Nephron (organoid): Measurements from ENCODE around the gene HDAC2.
A peak's percentile ranks its signal among the peaks of the same experiment; 100 is the strongest.

Source experiments
- H3K27ac Mint-ChIP-seq, 3 experiments: 2 replicates each; pipeline ENCODE4 v1.8.0; 2020; ENCODE audit warnings: mixed read lengths in 3 of 3, mild to moderate bottlenecking in 2 of 3, moderate library complexity in 1 of 3
- H3K27me3 Mint-ChIP-seq: 2 replicates; pipeline ENCODE4 v1.8.0; 2021; ENCODE audit warnings: low read depth, mild to moderate bottlenecking, moderate library complexity, mixed read lengths
- H3K36me3 Mint-ChIP-seq: 2 replicates; pipeline ENCODE4 v1.8.0; 2020; ENCODE audit warnings: low read depth, mixed read lengths
- H3K4me1 Mint-ChIP-seq: 2 replicates; pipeline ENCODE4 v1.8.0; 2020; ENCODE audit warnings: mixed read lengths
- H3K4me3 Mint-ChIP-seq, 3 experiments: 2 replicates each; pipeline ENCODE4 v1.8.0; 2020; ENCODE audit warnings: mild to moderate bottlenecking in 3 of 3, mixed read lengths in 3 of 3, moderate library complexity in 2 of 3
- H3K9me3 Mint-ChIP-seq: 2 replicates; pipeline ENCODE4 v1.8.0; 2020; ENCODE audit warnings: mixed read lengths
- CTCF ChIP-seq, 3 experiments: fragments of 200-600 bp; sonication (generic); IDR thresholded peaks; one replicate each; pipeline ENCODE4 v1.5.0; 2021; ENCODE audit warnings: antibody characterized with exemption in 3 of 3; ENCODE audit not compliant: unreplicated experiment in 3 of 3

Gene HDAC2

GRCh38 chr6:113954653-113955052, 16.3 kb downstream of the HDAC2 start:
- H3K27me3 Mint-ChIP-seq: no peaks in the 10 kb centered on the region
- H3K4me1 Mint-ChIP-seq: peaks cover 12% of the 10 kb centered on the region
- peaks cover 77% of the 10 kb centered on the region for H3K36me3 Mint-ChIP-seq
- H3K9me3 Mint-ChIP-seq: no peaks in the 10 kb centered on the region
- TF ChIP-seq CTCF (IDR thresholded peaks at IDR 0.05; ENCODE audit: unreplicated experiment in 3 of 3): no peak
- H3K4me3 Mint-ChIP-seq: no peak overlapping the region
- no peak overlapping the region for H3K27ac Mint-ChIP-seq

DNA sequence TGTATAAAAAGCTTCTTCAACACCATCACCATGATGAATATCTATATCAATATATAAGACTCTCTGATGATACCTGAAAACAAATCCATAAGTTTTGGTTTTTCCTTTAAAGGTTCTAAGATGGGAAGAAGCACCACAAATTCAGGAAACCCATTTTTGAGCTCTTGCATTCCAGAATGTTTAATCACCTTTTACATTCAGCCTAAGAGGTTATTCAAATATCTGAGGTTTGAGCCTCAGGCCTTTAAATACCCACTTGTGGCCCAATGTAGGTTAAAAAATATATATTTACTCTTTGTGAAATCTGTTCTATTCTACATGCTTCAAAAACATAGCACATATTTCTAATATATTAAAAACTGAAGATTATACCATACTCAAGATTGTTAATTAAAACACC, 17.6 kb downstream of the HDAC2 start:
- peaks cover 78% of the 10 kb centered on the region for H3K36me3 Mint-ChIP-seq
- no peak overlapping the region for H3K4me3 Mint-ChIP-seq
- H3K4me1 Mint-ChIP-seq: peaks cover 3% of the 10 kb centered on the region
- no peak overlapping the region for H3K27ac Mint-ChIP-seq
- H3K27me3 Mint-ChIP-seq: no peaks in the 10 kb centered on the region
- no peaks in the 10 kb centered on the region for H3K9me3 Mint-ChIP-seq
- TF ChIP-seq CTCF (IDR thresholded peaks at IDR 0.05; ENCODE audit: unreplicated experiment in 3 of 3): no peak

DNA sequence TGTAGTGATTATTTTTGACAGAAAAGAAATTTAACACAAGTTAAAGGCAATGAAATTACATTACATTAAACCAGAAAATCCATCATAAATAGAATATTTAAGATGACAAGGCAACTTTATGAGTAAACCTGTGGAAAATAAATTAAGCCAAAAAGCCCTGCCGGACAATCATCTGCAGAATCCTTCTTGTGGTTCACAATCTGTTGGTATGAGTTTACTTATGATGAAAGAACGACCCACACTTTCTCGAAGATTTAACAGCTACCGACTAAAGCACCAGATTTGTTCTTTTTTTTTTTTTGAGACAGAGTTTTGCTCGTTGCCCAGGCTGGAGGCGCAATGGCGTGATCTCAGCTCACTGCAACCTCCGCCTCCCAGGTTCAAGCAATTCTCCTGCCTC, 21.4 kb downstream of the HDAC2 start:
- H3K4me1 Mint-ChIP-seq: no peaks in the 10 kb centered on the region
- H3K9me3 Mint-ChIP-seq: no peaks in the 10 kb centered on the region
- H3K27ac Mint-ChIP-seq: no peak overlapping the region
- H3K4me3 Mint-ChIP-seq: no peak overlapping the region
- TF ChIP-seq CTCF (IDR thresholded peaks at IDR 0.05; ENCODE audit: unreplicated experiment in 3 of 3): no peak
- peaks cover 70% of the 10 kb centered on the region for H3K36me3 Mint-ChIP-seq
- H3K27me3 Mint-ChIP-seq: no peaks in the 10 kb centered on the region

GRCh38 chr6:113944701-113945100, 26.2 kb downstream of the HDAC2 start:
- no peak for TF ChIP-seq CTCF (IDR thresholded peaks at IDR 0.05; ENCODE audit: unreplicated experiment in 3 of 3)
- H3K27me3 Mint-ChIP-seq: no peaks in the 10 kb centered on the region
- H3K4me3 Mint-ChIP-seq: no peak overlapping the region
- H3K9me3 Mint-ChIP-seq: no peaks in the 10 kb centered on the region
- no peaks in the 10 kb centered on the region for H3K4me1 Mint-ChIP-seq
- H3K27ac Mint-ChIP-seq: no peak overlapping the region
- H3K36me3 Mint-ChIP-seq: peaks cover 71% of the 10 kb centered on the region

GRCh38 chr6:113939825-113940224, 31.1 kb downstream of the HDAC2 start:
- Mint-ChIP-seq H3K27me3 (no peaks in the 10 kb centered on the region), H3K9me3 (no peaks in the 10 kb centered on the region), H3K36me3 (peaks cover 66% of the 10 kb centered on the region), H3K4me3 (no peak overlapping the region), H3K27ac (no peak overlapping the region), H3K4me1 (no peaks in the 10 kb centered on the region)
- TF ChIP-seq CTCF (IDR thresholded peaks at IDR 0.05; ENCODE audit: unreplicated experiment in 3 of 3): no peak

DNA sequence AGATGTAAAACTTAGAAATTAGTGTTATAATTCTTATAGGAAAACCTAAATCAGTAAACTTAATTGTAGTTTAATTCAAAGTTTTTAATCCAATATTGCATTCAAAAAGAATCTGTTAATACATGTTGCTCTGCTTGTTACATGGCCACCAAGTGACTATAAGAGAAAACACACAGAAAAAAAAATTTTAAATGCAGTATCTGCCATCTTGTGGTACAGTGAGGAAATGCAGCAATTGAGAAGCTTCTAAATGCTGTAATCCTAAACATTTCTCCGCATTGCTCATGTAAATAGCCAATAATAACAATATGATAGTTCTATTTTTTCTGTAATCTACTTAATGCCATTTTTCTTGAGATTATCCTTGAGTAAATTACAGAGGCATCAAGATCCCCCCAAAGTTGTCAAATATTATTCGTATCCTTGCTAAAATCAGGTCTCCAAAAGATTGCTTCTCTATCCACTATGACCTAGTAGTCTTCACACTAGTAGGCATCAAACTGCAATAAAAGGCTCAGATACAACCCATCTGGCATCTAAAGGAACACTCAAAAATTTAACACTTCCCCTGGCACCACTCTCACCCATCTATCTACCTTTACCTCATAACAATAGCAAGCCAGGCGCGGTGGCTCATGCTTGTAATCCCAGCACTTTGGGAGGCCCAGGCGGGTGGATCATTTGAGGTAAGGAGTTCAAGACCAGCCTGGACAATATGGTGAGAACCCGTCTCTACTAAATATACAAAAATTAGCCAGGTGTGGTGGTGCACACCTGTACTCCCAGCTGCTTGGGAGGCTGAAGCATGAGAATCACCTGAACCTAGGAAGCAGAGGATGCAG, 34.6 kb downstream of the HDAC2 start:
- Mint-ChIP-seq H3K27me3 (no peaks in the 10 kb centered on the region), H3K4me1 (no peaks in the 10 kb centered on the region), H3K9me3 (peaks cover 14% of the 10 kb centered on the region), H3K36me3 (peaks cover 67% of the 10 kb centered on the region), H3K4me3 (no peak overlapping the region), H3K27ac (no peak overlapping the region)
- TF ChIP-seq CTCF (IDR thresholded peaks at IDR 0.05; ENCODE audit: unreplicated experiment in 3 of 3): peak; percentile 80 to 87 (median 80)
